GM21360 (cell line): Measurements from ENCODE around the gene TOP2B.

ENCODE experiments used
- ATAC-seq: cut with Tn5 transposase; IDR thresholded peaks from one replicate; pipeline ENCODE4 v1.9.1; 2021; ENCODE audit warnings: mild to moderate bottlenecking, moderate library complexity; ENCODE audit not compliant: unreplicated experiment

Gene TOP2B

DNA sequence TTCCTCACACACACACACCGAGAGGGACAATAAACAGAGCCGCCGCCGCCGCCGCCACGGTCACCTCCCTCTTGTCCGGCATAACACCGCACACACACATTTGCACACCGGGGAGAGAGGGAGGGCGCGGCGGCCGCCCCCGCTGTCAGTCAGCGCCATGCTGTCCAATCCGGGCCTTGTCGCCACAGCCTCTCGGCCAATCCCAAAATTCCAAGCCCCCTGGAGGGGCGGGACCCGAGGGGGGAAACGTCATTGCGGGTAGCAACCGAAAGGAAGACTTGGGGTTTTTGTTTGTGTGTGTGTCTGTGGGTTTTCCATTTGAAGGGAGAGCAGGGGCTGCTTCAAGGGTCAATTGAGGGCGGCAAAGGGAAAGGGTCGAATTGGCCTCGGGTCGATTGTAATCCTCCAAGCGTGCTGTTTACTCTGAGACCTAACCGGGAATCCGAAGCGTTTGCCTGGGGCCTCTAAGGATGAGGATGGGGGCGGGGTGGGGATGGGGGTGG, at the start of gene TOP2B:
TSS of gene TOP2B (minus strand) at position 96 of the 503 bp plus-strand sequence. CDS start 610 bp downstream, outside the sequence.
- ATAC-seq: peak; percentile 90

GRCh38 chr3:25713341-25713985, 48.8 kb upstream of the TOP2B start:
- ATAC-seq: no peak

DNA sequence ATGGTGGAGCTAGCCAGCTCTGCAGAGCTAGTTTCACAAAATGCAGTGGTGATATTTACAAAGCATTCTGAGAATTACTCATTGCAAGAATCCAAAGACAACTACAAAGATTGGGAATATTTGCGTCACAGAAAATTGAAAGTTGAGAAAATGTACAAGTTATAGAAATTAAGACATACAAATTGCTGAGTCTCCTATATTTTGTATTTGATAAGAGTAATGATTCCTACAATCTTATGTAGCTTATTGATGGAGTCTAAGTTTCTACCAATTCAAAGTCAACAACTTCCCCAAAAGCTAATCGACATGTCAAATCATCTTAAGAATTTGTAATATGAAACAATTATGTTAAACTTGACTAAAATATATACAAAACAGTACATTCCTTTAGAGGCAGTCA, 46.4 kb upstream of the TOP2B start:
- no peak for ATAC-seq

DNA sequence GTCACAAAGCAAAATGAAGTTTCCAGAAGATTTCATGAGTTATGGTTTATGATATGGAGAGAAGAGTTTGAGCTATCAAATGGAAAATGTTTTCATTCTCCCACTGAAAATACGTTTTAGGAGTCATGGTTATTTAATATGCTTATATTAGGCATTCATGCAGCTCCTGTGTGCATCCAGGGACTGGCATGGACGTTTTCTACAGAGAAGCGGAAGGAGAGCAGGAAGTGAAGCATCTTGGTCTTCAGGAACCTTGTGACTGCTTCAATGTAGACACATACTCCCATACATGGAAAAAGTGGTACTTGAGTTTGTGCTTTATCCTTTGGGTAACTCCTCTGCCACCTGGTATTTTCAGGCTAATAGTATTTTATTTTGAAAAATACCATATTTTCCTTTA, 43.3 kb upstream of the TOP2B start:
- ATAC-seq: no peak

- no peak for ATAC-seq
Observed at GRCh38 chr3:25707268-25707926, 42.7 kb upstream of the TOP2B start.

DNA sequence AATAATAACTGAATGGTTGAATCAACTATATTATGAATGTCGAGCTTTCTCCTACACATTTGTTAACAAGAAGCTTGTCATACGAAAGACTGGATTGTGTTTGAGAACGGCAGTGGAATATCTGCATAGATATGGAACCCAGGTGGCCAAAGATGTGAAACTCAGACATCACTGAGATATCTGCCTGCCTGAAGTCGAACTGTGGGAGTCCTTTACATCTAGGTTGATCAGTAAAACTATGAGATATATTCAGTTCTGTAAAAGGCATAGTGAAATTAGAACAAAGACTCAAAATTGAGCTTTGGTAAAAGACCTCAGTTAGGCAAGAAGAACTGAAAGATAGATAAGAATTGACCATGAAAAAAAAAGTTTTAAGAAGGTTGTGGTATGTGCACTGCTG, 41.5 kb upstream of the TOP2B start:
- no peak for ATAC-seq

DNA sequence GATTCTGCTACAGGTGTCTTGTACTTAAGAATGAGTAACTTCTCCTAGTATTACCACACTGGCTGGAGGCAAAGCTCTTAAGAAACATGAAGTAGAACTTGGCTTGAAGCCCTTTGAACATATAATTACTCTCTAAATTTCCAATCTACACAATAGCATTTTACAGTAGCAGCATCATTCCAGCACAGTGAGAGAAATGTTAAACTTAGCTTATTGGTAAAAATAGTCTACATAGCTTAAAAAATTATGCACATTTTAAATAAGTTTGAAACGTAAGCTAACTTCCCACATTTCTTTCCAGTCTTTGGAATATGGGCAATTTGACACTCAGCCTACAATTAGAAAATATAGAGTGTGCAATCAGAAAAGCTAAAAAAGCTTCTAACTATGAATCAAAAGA, 32.8 kb upstream of the TOP2B start:
- ATAC-seq: no peak

GRCh38 chr3:25695731-25696420, 31.2 kb upstream of the TOP2B start:
- no peak for ATAC-seq

GRCh38 chr3:25693238-25693637, 28.5 kb upstream of the TOP2B start:
- ATAC-seq: no peak

- no peak for ATAC-seq
Observed at GRCh38 chr3:25692341-25692740, 27.6 kb upstream of the TOP2B start.

- no peak for ATAC-seq
Observed at GRCh38 chr3:25690768-25691533, 26.2 kb upstream of the TOP2B start.

- ATAC-seq: no peak
Observed at GRCh38 chr3:25689226-25689625, 24.5 kb upstream of the TOP2B start.

DNA sequence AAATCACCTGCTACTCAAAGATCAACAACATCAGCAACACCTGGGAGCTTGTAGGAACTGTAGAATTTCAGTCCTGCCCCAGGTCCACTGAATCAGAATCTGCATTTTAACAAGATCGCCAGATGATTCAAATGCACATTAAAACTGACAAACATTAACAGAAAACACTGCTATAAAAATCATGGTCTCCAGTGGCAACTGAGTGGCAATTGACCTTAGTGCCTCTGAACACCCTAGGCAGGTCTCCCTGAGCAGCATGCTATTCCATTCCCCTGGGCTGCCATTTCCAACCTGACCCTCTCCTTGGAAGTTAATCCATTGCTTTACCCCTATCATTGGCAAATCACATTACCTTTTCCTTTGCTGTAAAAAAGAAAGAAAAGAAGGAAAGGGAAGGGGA, 23.0 kb upstream of the TOP2B start:
- no peak for ATAC-seq

DNA sequence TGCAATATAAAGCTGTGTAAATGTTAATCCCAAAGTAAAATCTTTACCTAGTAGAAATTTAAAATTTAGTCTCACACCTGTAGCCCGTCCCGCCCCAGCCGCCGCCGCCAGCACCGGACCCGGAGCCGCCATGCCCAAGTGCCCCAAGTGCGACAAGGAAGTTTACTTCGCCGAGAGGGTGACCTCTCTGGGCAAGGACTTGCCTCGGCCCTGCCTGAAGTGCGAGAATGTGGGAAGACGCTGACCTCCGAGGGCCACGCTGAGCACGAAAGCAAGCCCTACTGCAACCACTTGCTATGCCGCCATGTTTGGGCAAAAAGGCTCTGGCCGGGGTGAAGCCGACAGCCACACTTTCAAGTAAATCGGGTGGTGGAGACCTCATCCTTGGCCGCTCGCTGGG, 22.1 kb upstream of the TOP2B start:
- ATAC-seq: no peak

- ATAC-seq: no peak
Observed at GRCh38 chr3:25683882-25684281, 19.2 kb upstream of the TOP2B start.

DNA sequence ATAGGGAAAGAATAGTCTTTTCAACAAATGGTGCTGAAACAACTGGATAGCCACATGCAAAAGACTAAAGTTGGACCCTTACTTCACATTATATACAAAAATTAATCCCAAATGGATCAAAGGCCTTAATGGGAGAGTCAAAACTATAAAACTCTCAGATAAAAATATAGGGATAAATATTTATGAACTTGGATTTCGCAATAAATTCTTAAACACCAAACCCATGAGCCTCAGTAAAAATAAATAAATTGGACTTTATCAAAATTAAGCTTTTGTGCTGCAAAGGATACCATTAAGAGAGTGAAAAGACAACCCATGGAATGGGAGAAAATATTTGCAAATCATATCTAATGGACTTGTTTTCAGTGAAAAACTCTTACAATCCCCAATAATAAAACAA, 18.7 kb upstream of the TOP2B start:
- ATAC-seq: no peak

DNA sequence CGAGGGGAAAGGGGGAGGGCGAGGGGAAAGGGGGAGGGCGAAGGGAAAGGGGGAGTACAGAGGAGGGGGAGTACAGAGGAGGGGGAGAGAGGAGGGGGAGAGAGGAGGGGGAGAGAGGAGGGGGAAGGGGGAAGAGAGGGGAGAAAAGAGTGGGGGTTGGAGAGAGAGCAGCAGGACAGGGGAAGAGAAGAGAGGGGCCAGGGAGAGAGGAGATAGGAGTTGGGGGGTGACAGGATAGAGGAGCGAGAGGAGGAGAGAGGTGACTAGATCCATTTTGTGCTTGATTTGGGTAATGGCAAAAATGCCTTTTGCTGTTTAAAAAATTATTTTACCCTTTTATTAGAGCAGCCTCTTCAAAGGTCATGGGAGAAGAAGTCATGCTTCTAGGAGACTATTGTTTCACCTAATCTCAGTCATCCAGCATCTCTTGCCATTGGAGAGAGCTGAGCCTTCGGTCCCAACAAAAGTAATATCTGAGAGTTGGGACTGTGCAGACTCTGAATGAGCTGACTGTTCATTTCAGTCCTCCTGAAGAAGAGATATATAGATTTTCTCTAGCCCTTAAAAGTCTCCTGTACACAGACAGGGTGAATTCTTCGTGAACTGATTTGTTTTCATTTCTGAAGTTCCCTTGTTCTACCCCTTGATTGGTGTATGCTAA, 15.1 kb upstream of the TOP2B start:
- ATAC-seq: no peak

- no peak for ATAC-seq
Observed at GRCh38 chr3:25679166-25679565, 14.5 kb upstream of the TOP2B start.

- no peak for ATAC-seq
Observed at GRCh38 chr3:25678581-25678980, 13.9 kb upstream of the TOP2B start.

DNA sequence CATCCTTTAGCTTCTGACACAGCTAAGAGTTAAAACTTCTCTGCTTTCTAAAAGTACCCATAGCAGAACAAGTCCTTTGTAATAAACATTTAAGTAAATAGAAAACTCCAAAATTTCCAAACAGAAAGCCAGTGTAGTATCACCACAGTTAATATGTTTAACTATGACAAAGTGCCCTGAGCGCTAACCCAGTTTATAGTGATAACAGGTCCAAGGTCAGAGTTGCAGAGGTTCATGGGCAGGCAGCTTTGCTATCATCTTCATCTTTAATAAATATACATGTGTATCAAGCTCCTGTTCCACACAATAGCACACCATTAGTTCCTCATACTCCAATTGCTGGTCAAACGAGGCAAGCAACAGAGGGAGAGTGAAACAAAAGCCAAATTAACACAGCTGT, 12.4 kb upstream of the TOP2B start:
- no peak for ATAC-seq

- no peak for ATAC-seq
Observed at GRCh38 chr3:25674670-25675069, 10.0 kb upstream of the TOP2B start.
